HEK293 (cell line): ENCODE measurements around the gene HOOK1.

Source experiments
- CTCF ChIP-seq: fragments of 450-650 bp; formaldehyde crosslinking; IDR thresholded peaks from 2 replicates; pipeline ENCODE4 v1.5.1; 2016; ENCODE audit warnings: missing biosample characterization, missing genetic modification characterization
- ZNF140 ChIP-seq: fragments of 450-650 bp; formaldehyde crosslinking; IDR thresholded peaks from 2 replicates; pipeline ENCODE4 v1.5.1; 2016; ENCODE audit warnings: missing biosample characterization, missing genetic modification characterization
- ZNF19 ChIP-seq: fragments of 450-650 bp; formaldehyde crosslinking; IDR thresholded peaks from 2 replicates; pipeline ENCODE4; 2016; ENCODE audit warnings: missing biosample characterization, missing genetic modification characterization, low read depth
- ZNF561 ChIP-seq: fragments of 450-650 bp; IDR thresholded peaks from 2 replicates; pipeline ENCODE4 v1.5.1; 2018; ENCODE audit warnings: missing biosample characterization, missing genetic modification characterization, borderline replicate concordance

GRCh38 chr1:59779949-59780348, 34.8 kb upstream of the HOOK1 start:
- TF ChIP-seq CTCF (no peak), ZNF561 (tag by site-specific recombination) (no peak), ZNF19 (no peak), ZNF140 (no peak)
